T-helper 1 cell (primary cell): ENCODE results near the gene ADARB2.

Source experiments
- DNase-seq, 5 donors: peaks; one replicate each; pipeline ENCODE4 v3.0.0-alpha.2; 2012 to 2020

Gene ADARB2

GRCh38 chr10:1141701-1142100 is 595.6 kb downstream of the ADARB2 start:
- DNase-seq, result no peak

- no peak for DNase-seq
These were observed 596.1 kb downstream of the ADARB2 start for GRCh38 chr10:1141261-1141660.

DNA sequence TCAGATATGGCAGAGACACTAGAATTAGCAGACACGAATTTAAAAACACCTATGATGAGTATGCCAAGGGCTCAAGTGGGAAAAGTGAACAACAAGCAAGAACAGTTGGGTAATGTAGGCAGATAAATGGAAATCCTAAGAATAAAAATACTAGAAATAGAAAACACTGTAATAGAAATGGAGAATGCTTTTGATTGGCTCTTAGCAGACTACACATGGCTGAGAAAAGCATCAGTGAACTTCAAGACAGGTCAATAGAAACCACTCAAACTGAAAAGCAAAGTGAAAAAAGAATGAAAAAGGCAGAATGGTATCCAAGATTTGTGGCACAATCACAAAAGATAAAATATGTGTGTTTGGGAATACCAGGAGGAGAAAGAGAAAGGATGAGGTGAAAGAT is 598.8 kb downstream of the ADARB2 start:
- no peak for DNase-seq

GRCh38 chr10:1137499-1138163 is 599.7 kb downstream of the ADARB2 start:
- DNase-seq, result no peak

GRCh38 chr10:1136268-1136667 is 601.1 kb downstream of the ADARB2 start:
- DNase-seq, result no peak

- no peak for DNase-seq
These were observed 603.2 kb downstream of the ADARB2 start for GRCh38 chr10:1134156-1134555.

DNA sequence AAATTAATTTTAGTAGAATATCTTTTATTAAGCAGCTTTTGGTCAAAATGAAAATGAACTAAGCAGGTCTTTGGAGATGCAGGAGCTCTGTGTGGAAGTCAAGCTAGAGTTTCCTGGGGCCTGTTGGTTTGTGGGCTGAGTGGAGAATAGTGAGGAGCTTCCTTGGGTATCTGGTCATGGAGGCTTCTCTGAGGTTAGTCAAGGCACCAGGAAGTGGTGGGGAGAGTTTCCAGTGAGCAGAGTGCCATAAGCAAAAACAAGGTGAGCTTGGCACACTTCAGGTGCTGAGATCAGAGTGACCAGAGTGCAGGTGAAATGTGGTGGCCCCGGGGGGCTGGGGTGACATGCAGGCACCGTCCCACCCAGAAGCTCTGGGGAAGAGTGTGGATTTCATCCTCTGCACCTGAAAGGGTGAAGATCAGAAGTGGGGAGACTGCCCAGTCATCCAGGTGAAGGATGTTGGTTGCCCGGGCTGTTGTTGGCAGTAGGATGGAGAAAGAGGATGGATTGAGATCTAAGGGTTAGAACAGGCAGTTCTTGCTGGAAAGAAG is 603.8 kb downstream of the ADARB2 start:
- no peak for DNase-seq

DNA sequence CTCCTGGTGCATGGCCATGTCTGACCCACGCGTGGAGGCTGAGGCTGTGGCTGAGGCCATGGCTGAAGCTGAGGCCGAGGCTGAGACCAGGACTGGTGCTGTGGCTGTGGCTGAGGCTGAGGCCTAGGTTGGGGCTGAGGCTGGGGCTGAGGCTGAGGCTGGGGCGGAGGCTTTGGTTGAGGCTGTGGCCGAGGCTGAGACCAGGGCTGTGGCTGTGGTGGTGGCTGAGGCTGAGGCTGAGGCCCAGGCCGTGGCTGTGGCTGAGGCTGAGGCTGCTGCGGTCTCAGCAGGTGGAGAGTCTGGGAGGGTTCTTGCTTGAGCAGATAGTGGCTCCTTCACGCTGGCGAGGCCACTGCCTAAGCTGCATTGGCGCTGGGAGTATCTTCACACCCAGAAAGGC is 604.7 kb downstream of the ADARB2 start:
- DNase-seq, result no peak

DNA sequence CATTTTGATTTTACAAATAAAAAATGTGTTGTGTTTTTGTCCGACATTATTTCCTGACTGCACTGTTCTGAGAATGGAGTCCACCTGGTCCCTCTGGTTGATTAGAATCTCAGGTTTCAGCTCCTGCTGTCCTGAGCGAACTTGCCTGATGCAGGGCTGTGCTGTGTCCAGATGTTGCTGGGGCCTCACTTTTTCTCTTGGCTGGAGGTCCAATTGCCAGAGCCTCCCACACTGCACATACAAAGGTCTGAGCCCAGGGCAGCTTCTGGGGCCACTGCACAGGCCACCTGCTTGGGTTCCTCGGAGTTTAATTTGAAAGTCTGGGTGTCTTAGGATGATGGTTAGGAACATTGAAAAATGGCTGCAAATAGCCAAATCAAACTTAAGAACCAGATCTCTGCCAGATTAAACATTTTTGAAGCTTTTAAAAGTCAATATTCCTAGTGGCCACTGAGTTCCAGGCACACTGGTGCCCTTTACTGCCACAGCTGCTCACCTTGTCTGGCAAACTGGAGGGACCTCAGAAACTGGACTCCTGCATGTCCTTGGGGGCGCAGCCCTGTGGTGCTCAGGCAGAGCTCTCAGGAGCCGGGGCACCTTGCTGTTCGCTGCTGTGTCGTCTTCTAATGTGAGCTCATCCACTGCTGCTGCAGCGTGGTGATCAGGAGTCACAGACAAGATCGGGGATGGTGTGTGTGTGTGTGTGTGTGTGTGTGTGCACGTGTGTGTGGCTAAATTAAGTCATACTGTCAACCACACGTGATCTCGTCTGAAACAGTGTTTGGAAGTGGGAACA is 606.1 kb downstream of the ADARB2 start:
- DNase-seq, result no peak

- DNase-seq, result no peak
These were observed 607.1 kb downstream of the ADARB2 start for GRCh38 chr10:1130226-1130625.

DNA sequence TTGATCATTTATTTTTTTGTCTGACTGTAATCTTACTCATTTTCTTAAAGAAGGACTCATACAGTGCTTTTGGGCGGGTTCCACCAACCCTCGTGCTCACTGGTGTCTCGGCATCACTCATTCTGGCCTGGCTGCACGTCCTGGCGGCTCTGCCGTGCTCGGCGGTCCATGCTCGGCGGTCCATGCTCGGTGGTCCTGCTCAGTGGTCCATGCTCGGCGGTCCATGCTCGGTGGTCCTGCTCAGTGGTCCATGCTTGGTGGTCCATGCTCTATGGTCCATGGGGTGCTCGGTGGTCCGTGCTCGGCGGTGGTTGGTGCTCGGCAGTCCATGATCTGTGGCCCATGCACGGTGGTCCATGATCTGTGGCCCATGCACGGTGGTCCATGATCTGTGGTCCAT is 608.7 kb downstream of the ADARB2 start:
- no peak for DNase-seq

DNA sequence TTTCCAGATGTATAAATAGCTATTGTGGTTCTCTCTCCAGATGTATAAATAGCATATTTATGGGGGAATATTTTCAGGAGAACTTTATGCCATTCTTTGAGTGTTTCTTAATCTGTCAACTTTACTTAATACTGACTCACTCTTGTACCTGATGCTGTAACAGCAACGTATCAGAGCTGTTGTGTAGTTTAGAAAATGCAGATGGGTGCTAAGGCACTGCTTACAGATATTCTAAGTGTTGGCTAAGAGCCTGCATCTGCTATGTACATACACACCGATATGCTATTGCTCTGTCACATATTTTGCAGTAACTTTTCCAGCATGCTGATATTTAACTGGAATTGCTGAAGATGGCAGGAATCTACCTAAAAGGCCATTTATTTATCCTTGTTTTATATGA is 609.2 kb downstream of the ADARB2 start:
- DNase-seq, result no peak

DNA sequence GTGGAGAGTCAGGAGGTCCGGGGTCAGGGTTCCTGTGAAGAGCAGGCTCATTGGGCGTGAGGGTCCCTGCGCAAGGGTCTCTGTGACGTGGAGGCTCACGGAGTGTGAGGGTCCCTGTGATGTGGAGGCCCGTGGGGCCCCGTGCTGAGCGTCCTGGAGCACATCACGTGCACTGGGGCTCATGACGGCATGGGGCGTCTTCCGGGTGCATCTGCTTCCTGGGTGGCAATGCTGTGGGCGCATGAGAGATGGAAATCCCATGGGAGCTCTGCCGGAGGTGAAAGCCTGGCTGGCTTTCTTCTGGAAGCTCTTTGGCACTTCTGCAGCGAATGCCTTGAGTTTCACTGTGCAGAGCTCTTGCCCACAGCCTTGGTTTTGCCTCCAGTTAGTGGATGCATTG is 609.7 kb downstream of the ADARB2 start:
- no peak for DNase-seq
